H1 (cell line): ENCODE results near the gene DMAC2L. TPM values are rescaled to one million over a fixed set of nuclear protein-coding genes. Genes with fewer than 3 reads are reported as not detected.

Experiments
- CTCF ChIA-PET: fragments of 300-600 bp; sonication (Branson Sonifier 250); formaldehyde crosslinking; loops from one replicate; lab custom pipeline; 2021; ENCODE audit not compliant: partially characterized antibody; lab: Charles Lee
- POLR2A ChIA-PET: fragments of 300-600 bp; sonication (Branson Sonifier 250); formaldehyde crosslinking; loops from one replicate; lab custom pipeline; 2021; ENCODE audit warnings: inconsistent platforms; ENCODE audit not compliant: partially characterized antibody; lab: Charles Lee
- DNase-seq, 2 experiments: peaks; one replicate each; pipeline versions ENCODE4 v3.0.0 to v3.0.0-alpha.2; 2010 to 2022; ENCODE audit warnings: low spot score in 2 of 2, low read depth in 1 of 2, mixed read lengths in 1 of 2
- FAIRE-seq: peaks from 2 replicates; lab custom pipeline; 2011; peaks lifted over from hg19 to GRCh38; lab: Jason Lieb, UNC
- H2AFZ ChIP-seq: 2 replicates; pipeline ENCODE4 v1.8.1; 2012; ENCODE audit warnings: low read length, inconsistent platforms
- H2AK5ac ChIP-seq: 2 replicates; pipeline ENCODE4 v1.6.1; 2013; ENCODE audit warnings: low read depth, low read length
- H2BK120ac ChIP-seq: replicated peaks from 2 replicates; pipeline ENCODE3; 2013; ENCODE audit warnings: low read depth, low read length, inconsistent platforms
- H2BK12ac ChIP-seq: 2 replicates; pipeline ENCODE4 v1.6.1; 2013; ENCODE audit warnings: low read depth, low read length
- H2BK15ac ChIP-seq: 2 replicates; pipeline ENCODE4 v1.6.1; 2013; ENCODE audit warnings: low read length
- H2BK20ac ChIP-seq: 2 replicates; pipeline ENCODE4 v1.6.1; 2013; ENCODE audit warnings: low read length
- H2BK5ac ChIP-seq: 2 replicates; pipeline ENCODE4 v1.6.1; 2013; ENCODE audit warnings: low read depth, low read length
- H3K14ac ChIP-seq: 2 replicates; pipeline ENCODE4 v1.6.1; 2013; ENCODE audit warnings: inconsistent platforms; ENCODE audit not compliant: insufficient read length
- H3K18ac ChIP-seq: 2 replicates; pipeline ENCODE4 v1.6.1; 2013; ENCODE audit warnings: low read length; ENCODE audit errors: extremely low read depth
- H3K23ac ChIP-seq: 2 replicates; pipeline ENCODE4 v1.6.1; 2013; ENCODE audit warnings: inconsistent platforms; ENCODE audit not compliant: insufficient read length
- H3K23me2 ChIP-seq: 2 replicates; pipeline ENCODE4 v1.6.1; 2013; ENCODE audit warnings: low read depth, low read length
- H3K27ac ChIP-seq: 2 replicates; pipeline ENCODE4 v1.6.1; 2011; ENCODE audit warnings: low read depth, low read length, inconsistent platforms
- H3K27me3 ChIP-seq, 4 experiments: replicated peaks in 1 of 4; 1 replicate in 1 of 4; 2 replicates in 3 of 4; pipeline versions ENCODE4 v1.6.1 to v1.8.1; 2011 to 2013; ENCODE audit warnings: low read length in 3 of 4, mild to moderate bottlenecking in 3 of 4, inconsistent platforms in 2 of 4, mixed read lengths in 2 of 4, moderate library complexity in 1 of 4; ENCODE audit not compliant: control insufficient read depth in 3 of 4, insufficient read depth in 3 of 4; ENCODE audit errors: extremely low read depth in 1 of 4
- H3K36me3 ChIP-seq, 4 experiments: 2 replicates each; pipeline versions ENCODE4 v1.6.1 to v1.8.1; 2011 to 2013; ENCODE audit warnings: mild to moderate bottlenecking in 4 of 4, low read length in 3 of 4, moderate library complexity in 2 of 4, control low read depth in 1 of 4, inconsistent platforms in 1 of 4; ENCODE audit not compliant: insufficient read depth in 4 of 4, control insufficient read depth in 2 of 4
- H3K4ac ChIP-seq: replicated peaks from 2 replicates; pipeline ENCODE3; 2013; ENCODE audit warnings: low read length, low read depth, mixed read lengths, inconsistent platforms; ENCODE audit not compliant: insufficient read length
- H3K4me1 ChIP-seq, 4 experiments: replicated peaks in 1 of 4; 1 replicate in 1 of 4; 2 replicates in 3 of 4; pipeline versions ENCODE4 v1.6.1 to v1.8.1; 2011 to 2013; ENCODE audit warnings: low read length in 3 of 4, inconsistent platforms in 2 of 4, mixed read lengths in 1 of 4; ENCODE audit not compliant: insufficient read depth in 4 of 4, control insufficient read depth in 3 of 4
- H3K4me2 ChIP-seq, 2 experiments: 2 replicates each; pipeline versions ENCODE4 v1.6.1 to v1.8.1; 2011 to 2013; ENCODE audit warnings: low read depth in 2 of 2, low read length in 2 of 2, control low read depth in 1 of 2, inconsistent platforms in 1 of 2, mild to moderate bottlenecking in 1 of 2; ENCODE audit not compliant: insufficient read depth in 1 of 2
- H3K4me3 ChIP-seq, 4 experiments: fragments of 200-600, 300-600 bp in 1 of 4; sonication (generic), shearing (Covaris generic), sonication (Bioruptor Twin) in 1 of 4; 2 replicates each; pipeline versions ENCODE4 v1.5.1 to v1.8.1; 2011 to 2016; ENCODE audit warnings: low read length in 4 of 4, low read depth in 3 of 4, control low read depth in 2 of 4, inconsistent platforms in 2 of 4, mild to moderate bottlenecking in 2 of 4, mixed read lengths in 1 of 4, moderate library complexity in 1 of 4; ENCODE audit not compliant: insufficient read depth in 2 of 4; ENCODE audit errors: extremely low read depth in 1 of 4
- H3K56ac ChIP-seq: replicated peaks from 2 replicates; pipeline ENCODE3; 2013; ENCODE audit warnings: low read depth, mild to moderate bottlenecking, mixed read lengths, low read length, inconsistent platforms; ENCODE audit not compliant: insufficient read length
- H3K79me1 ChIP-seq: 2 replicates; pipeline ENCODE4 v1.6.1; 2013; ENCODE audit warnings: low read depth, low read length, control low read depth
- H3K79me2 ChIP-seq, 2 experiments: 2 replicates each; pipeline versions ENCODE4 v1.6.1 to v1.8.1; 2012 to 2013; ENCODE audit warnings: low read length in 2 of 2, mild to moderate bottlenecking in 2 of 2, inconsistent platforms in 1 of 2; ENCODE audit not compliant: insufficient read depth in 2 of 2, control insufficient read depth in 1 of 2
- H3K9ac ChIP-seq, 4 experiments: replicated peaks in 1 of 4; 1 replicate in 1 of 4; 2 replicates in 3 of 4; pipeline versions ENCODE4 v1.6.1 to v1.8.1; 2011 to 2013; ENCODE audit warnings: low read depth in 3 of 4, low read length in 3 of 4, control low read depth in 2 of 4, mild to moderate bottlenecking in 2 of 4, moderate library complexity in 2 of 4, inconsistent platforms in 1 of 4; ENCODE audit errors: extremely low read depth in 1 of 4
- H3K9me3 ChIP-seq, 2 experiments: 2 replicates each; pipeline versions ENCODE4 v1.6.1 to v1.8.1; 2012 to 2013; ENCODE audit warnings: mild to moderate bottlenecking in 2 of 2, moderate library complexity in 2 of 2, control low read depth in 1 of 2, inconsistent platforms in 1 of 2, low read depth in 1 of 2, low read length in 1 of 2, mixed read lengths in 1 of 2; ENCODE audit not compliant: insufficient read depth in 2 of 2
- H4K20me1 ChIP-seq, 2 experiments: replicated peaks in 1 of 2; 2 replicates each; pipeline versions ENCODE3 to v1.8.1; 2011 to 2013; ENCODE audit warnings: inconsistent platforms in 2 of 2, low read length in 2 of 2, mild to moderate bottlenecking in 1 of 2; ENCODE audit not compliant: insufficient read depth in 2 of 2, control insufficient read depth in 1 of 2
- H4K5ac ChIP-seq: 2 replicates; pipeline ENCODE4 v1.6.1; 2013; ENCODE audit warnings: low read length, low read depth, mixed read lengths, inconsistent platforms; ENCODE audit not compliant: insufficient read length
- H4K8ac ChIP-seq: 2 replicates; pipeline ENCODE4 v1.8.0; 2013; ENCODE audit warnings: mild to moderate bottlenecking, moderate library complexity, low read length, inconsistent platforms; ENCODE audit not compliant: insufficient read depth; ENCODE audit errors: extremely low read depth
- H4K91ac ChIP-seq: replicated peaks from 2 replicates; pipeline ENCODE3; 2013; ENCODE audit warnings: low read length, mixed read lengths, inconsistent platforms; ENCODE audit not compliant: insufficient read length
- JUN ChIP-seq: IDR thresholded peaks from 2 replicates; pipeline ENCODE4 v1.6.1; 2011; ENCODE audit warnings: low read depth, mild to moderate bottlenecking, improper control_type of control experiment, low read length
- RAD21 ChIP-seq, 2 experiments: IDR thresholded peaks in 1 of 2; conservative IDR thresholded peaks in 1 of 2; 2 replicates each; pipeline ENCODE4 v1.6.1; 2011; ENCODE audit warnings: low read depth in 2 of 2, low read length in 2 of 2, improper control_type of control experiment in 1 of 2, inconsistent platforms in 1 of 2, mild to moderate bottlenecking in 1 of 2, moderate library complexity in 1 of 2
- WGBS, 2 experiments: shearing (Covaris generic) in 1 of 2; methylation state at CpG; one replicate each; pipeline versions ENCODE4 v1.1.6 to v1.1.7; 2013 to 2015; ENCODE audit warnings: low lambda C conversion rate in 2 of 2, mixed read lengths in 2 of 2, inconsistent platforms in 1 of 2, low coverage in 1 of 2, missing lambda C conversion rate in 1 of 2; ENCODE audit not compliant: insufficient replicate concordance in 2 of 2, insufficient coverage in 1 of 2, insufficient read length in 1 of 2; ENCODE audit errors: extremely low coverage in 1 of 2, missing lambda C conversion rate in 1 of 2; 5-methylcytosine and 5-hydroxymethylcytosine counted together
- polyA plus RNA-seq, 7 experiments: library from polyadenylated mRNA; depleted of rRNA in 3 of 7; stranded (reverse) in 5 of 7; unstranded in 2 of 7; fragments of >200 nt in 5 of 7; fragments of 200-250 nt in 2 of 7; gene quantifications; 1 replicate in 5 of 7; 2 replicates in 1 of 7; 4 replicates in 1 of 7; pipeline versions ENCODE4 v1.2.1 to v1.2.3, GENCODE V29; 2011 to 2013; ENCODE audit warnings: missing spikeins in 2 of 7, mixed read lengths in 2 of 7
- total RNA-seq: library from RNA; stranded (reverse); fragmentation: NEBNext Ultra II Directional; extraction: Animal tissue kit (Norgen Biotek cat#: 25700); gene quantifications from 2 replicates; pipeline ENCODE4 v1.2.1, GENCODE V29; 2021
- TF ChIP-seq, protein P1 (sequence below), 3 experiments: IDR thresholded peaks; 1 replicate in 2 of 3; 2 replicates in 1 of 3; pipeline versions ENCODE4 v1.5.1 to v1.6.1; 2011; ENCODE audit warnings: low read length in 3 of 3, mild to moderate bottlenecking in 3 of 3, inconsistent platforms in 2 of 3, low read depth in 1 of 3, moderate library complexity in 1 of 3; ENCODE audit not compliant: insufficient read depth in 1 of 3; ENCODE audit errors: control extremely low read depth in 1 of 3

Gene DMAC2L
- total and polyA plus RNA-seq, 2 of the 8 experiments (the other 6 are each of a cell fraction or from before 2014, with no cell fraction given): 20.3 to 28.9 TPM

DNA sequence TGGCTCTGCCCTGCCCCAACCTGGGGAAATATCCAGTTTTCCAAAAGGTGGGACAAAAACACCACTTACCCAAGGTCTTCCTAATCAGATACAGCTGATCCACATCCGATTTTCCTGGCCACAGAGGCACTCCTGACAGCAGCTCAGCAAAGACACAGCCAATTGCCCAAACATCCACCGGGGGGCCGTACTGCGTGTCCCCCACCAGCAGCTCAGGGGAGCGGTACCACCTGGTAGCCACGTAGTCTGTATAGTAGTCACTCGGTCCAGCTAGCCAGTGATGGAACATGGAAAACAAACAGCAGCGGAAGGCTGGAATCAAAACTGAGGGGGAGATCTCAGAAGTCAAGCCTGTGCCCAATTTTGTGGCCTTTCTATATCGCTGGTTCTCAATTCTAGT, 28.8 kb downstream of the DMAC2L start:
- Histone ChIP-seq H3K27ac (no peak overlapping the region), H3K18ac (no peak overlapping the region), H2BK12ac (no peak overlapping the region), H3K14ac (peak overlapping the region; percentile 51), H3K23ac (no peak overlapping the region), H3K9me3 (no peaks in the 10 kb centered on the region)
- 79% methylated on average over 9 of the region's 9 CpGs; no CpG with 5 or more reads in 1 of the 2 experiments for WGBS, 2 experiments
- CTCF ChIA-PET: interaction anchor here (0.8 to 2.4 kb wide), 12 partner anchors 8 to 191 kb away, joined by 3 to 7 read pairs (median 3); no protein-coding TSS in a partner anchor
- TF ChIP-seq JUN (no peak), RAD21 (IDR thresholded peaks at IDR 0.05 in 1 of 2, conservative IDR thresholded peaks at IDR 0.05 in 1 of 2; ENCODE audit: low read depth in 2 of 2, low read length in 2 of 2) (peak; percentile 48 to 58)
- TF ChIP-seq, protein P1, sequence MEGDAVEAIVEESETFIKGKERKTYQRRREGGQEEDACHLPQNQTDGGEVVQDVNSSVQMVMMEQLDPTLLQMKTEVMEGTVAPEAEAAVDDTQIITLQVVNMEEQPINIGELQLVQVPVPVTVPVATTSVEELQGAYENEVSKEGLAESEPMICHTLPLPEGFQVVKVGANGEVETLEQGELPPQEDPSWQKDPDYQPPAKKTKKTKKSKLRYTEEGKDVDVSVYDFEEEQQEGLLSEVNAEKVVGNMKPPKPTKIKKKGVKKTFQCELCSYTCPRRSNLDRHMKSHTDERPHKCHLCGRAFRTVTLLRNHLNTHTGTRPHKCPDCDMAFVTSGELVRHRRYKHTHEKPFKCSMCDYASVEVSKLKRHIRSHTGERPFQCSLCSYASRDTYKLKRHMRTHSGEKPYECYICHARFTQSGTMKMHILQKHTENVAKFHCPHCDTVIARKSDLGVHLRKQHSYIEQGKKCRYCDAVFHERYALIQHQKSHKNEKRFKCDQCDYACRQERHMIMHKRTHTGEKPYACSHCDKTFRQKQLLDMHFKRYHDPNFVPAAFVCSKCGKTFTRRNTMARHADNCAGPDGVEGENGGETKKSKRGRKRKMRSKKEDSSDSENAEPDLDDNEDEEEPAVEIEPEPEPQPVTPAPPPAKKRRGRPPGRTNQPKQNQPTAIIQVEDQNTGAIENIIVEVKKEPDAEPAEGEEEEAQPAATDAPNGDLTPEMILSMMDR (IDR thresholded peaks at IDR 0.05; ENCODE audit: control extremely low read depth in 1 of 3, insufficient read depth in 1 of 3, low read depth in 1 of 3, low read length in 3 of 3): peak; percentile 50 to 66 (median 66)
- TF ChIP-seq, all 59 proteins: peak for 2
- H3K27me3 ChIP-seq: no peaks in the 10 kb centered on the region
- H3K36me3 ChIP-seq: peaks cover 0 to 2% (median 0%) of the 10 kb centered on the region in 4 experiments; a peak in 1 of 8 replicates
- H3K9ac ChIP-seq: no peak overlapping the region
- DNase-seq (no peak), FAIRE-seq (no peak)
- no peak overlapping the region for H3K4me2 ChIP-seq
- H2BK5ac ChIP-seq: no peak overlapping the region
- peak overlapping the region; percentile 57; the same call in 1 of the 2 replicates for H4K8ac ChIP-seq
- no peak overlapping the region for H2BK15ac ChIP-seq
- no peak overlapping the region for H3K56ac ChIP-seq
- H3K23me2 ChIP-seq: no peaks in the 10 kb centered on the region
- no peaks in the 10 kb centered on the region for H4K20me1 ChIP-seq
- H4K91ac ChIP-seq: no peak overlapping the region
- no peaks in the 10 kb centered on the region for H3K79me1 ChIP-seq
- no peak overlapping the region for H2BK20ac ChIP-seq
- no peaks in the 10 kb centered on the region for H3K79me2 ChIP-seq
- H2BK120ac ChIP-seq: no peak overlapping the region
- POLR2A ChIA-PET: interaction anchor here (1.0 to 1.6 kb wide), 2 partner anchors 53 to 191 kb away, joined by 3 to 4 read pairs; partner anchors contain the start of gene MAP4K5
- no peak overlapping the region for H4K5ac ChIP-seq
- no peak overlapping the region for H2AK5ac ChIP-seq
- H3K4me1 ChIP-seq: peaks cover 1 to 8% (median 4%) of the 10 kb centered on the region in 4 experiments; a peak in 6 of 7 replicates
- H3K4ac ChIP-seq: no peak overlapping the region
- no peak overlapping the region for H3K4me3 ChIP-seq
- H2AFZ ChIP-seq: no peak overlapping the region
